Upper lobe of left lung (tissue), 4 donors: ENCODE data around the gene PRAC2.

Experiments
- CTCF ChIP-seq, 6 experiments: fragments of 450-650 bp in 4 of 6; fragments of 200-600 bp in 2 of 6; sonication (generic) in 2 of 6; IDR thresholded peaks; one replicate each; pipeline ENCODE4 v1.5.1; 2016 to 2019; ENCODE audit warnings: antibody characterized with exemption in 6 of 6
- EP300 ChIP-seq, 4 donors: sonication (generic); formaldehyde crosslinking; IDR thresholded peaks; one replicate each; pipeline ENCODE4 v1.5.1; 2017; ENCODE audit warnings: antibody characterized with exemption in 4 of 4, control low read depth in 2 of 4
- POLR2A ChIP-seq, 4 donors: fragments of 450-650 bp; IDR thresholded peaks; one replicate each; pipeline ENCODE4 v1.5.1; 2016 to 2017; ENCODE audit warnings: antibody characterized with exemption in 4 of 4, mild to moderate bottlenecking in 2 of 4
- POLR2AphosphoS5 ChIP-seq, 2 donors: sonication (generic); formaldehyde crosslinking; IDR thresholded peaks; one replicate each; pipeline ENCODE4 v1.5.1; 2017; ENCODE audit warnings: antibody characterized with exemption in 2 of 2

- TF ChIP-seq CTCF (IDR thresholded peaks at IDR 0.05) (no peak), POLR2A (IDR thresholded peaks at IDR 0.05) (no peak), POLR2AphosphoS5 (IDR thresholded peaks at IDR 0.05) (no peak), EP300 (IDR thresholded peaks at IDR 0.05) (no peak)
Measured at GRCh38 chr17:48740537-48740936, 17.6 kb downstream of the PRAC2 start.
